Neural progenitor cell (in vitro differentiated cells): Measurements from ENCODE around the gene ZFP36L2. TPM values are rescaled to one million over a fixed set of nuclear protein-coding genes. Genes with fewer than 3 reads are reported as not detected.

ENCODE experiments used
- DNase-seq: peaks from one replicate; pipeline ENCODE4 v3.0.0-alpha.2; 2016; ENCODE audit warnings: low spot score
- H2AFZ ChIP-seq: fragments of 200-600 bp; sonication (generic); replicated peaks from 2 replicates; pipeline ENCODE4 v1.6.1; 2016; ENCODE audit warnings: antibody characterized with exemption
- H3F3A ChIP-seq: fragments of 200-600 bp; sonication (generic); 2 replicates; pipeline ENCODE4 v1.6.1; 2016; ENCODE audit warnings: antibody characterized with exemption, low read depth
- H3K27ac ChIP-seq: fragments of 200-600 bp; sonication (generic); 2 replicates; pipeline ENCODE4 v1.5.1; 2016; ENCODE audit warnings: mild to moderate bottlenecking
- H3K27me3 ChIP-seq: fragments of 200-600 bp; sonication (generic); 2 replicates; pipeline ENCODE4 v1.6.1; 2016; ENCODE audit warnings: mild to moderate bottlenecking, moderate library complexity
- H3K36me3 ChIP-seq: fragments of 200-600 bp; sonication (generic); 2 replicates; pipeline ENCODE4 v1.5.1; 2016
- H3K4me1 ChIP-seq: fragments of 200-600 bp; sonication (generic); 2 replicates; pipeline ENCODE4 v1.6.1; 2016; ENCODE audit warnings: mixed run types
- H3K4me2 ChIP-seq: fragments of 200-600 bp; sonication (generic); 2 replicates; pipeline ENCODE4 v1.6.1; 2016
- H3K4me3 ChIP-seq: fragments of 200-600 bp; sonication (generic); 2 replicates; pipeline ENCODE4 v1.5.1; 2016
- H3K79me2 ChIP-seq: fragments of 200-600 bp; sonication (generic); 2 replicates; pipeline ENCODE4 v1.6.1; 2016; ENCODE audit warnings: low read depth
- H3K9ac ChIP-seq: fragments of 200-600 bp; sonication (generic); 2 replicates; pipeline ENCODE4 v1.6.1; 2016
- H3K9me3 ChIP-seq: fragments of 200-600 bp; sonication (generic); 2 replicates; pipeline ENCODE4 v1.5.1; 2016; ENCODE audit warnings: low read depth
- H4K20me1 ChIP-seq: fragments of 200-600 bp; sonication (generic); 2 replicates; pipeline ENCODE4 v1.6.1; 2016; ENCODE audit warnings: low read depth
- H3K27ac Mint-ChIP-seq: 3 replicates; pipeline ENCODE4 v1.8.0; 2021; ENCODE audit warnings: mixed read lengths
- H3K27me3 Mint-ChIP-seq: 2 replicates; pipeline ENCODE4 v1.8.0; 2022; ENCODE audit warnings: low read depth, mild to moderate bottlenecking, inconsistent platforms, moderate library complexity, mixed read lengths; ENCODE audit not compliant: insufficient read depth
- H3K36me3 Mint-ChIP-seq: 3 replicates; pipeline ENCODE4 v1.8.0; 2021; ENCODE audit warnings: mixed read lengths
- H3K4me1 Mint-ChIP-seq: 3 replicates; pipeline ENCODE4 v1.8.0; 2021; ENCODE audit warnings: mixed read lengths
- H3K4me3 Mint-ChIP-seq: 3 replicates; pipeline ENCODE4 v1.8.0; 2021; ENCODE audit warnings: mild to moderate bottlenecking, moderate library complexity, mixed read lengths
- H3K9me3 Mint-ChIP-seq: 3 replicates; pipeline ENCODE4 v1.8.0; 2020; ENCODE audit warnings: mixed read lengths
- CTCF ChIP-seq: fragments of 200-600 bp; sonication (generic); IDR thresholded peaks from 2 replicates; pipeline ENCODE4 v1.5.1; 2017; ENCODE audit warnings: antibody characterized with exemption, mild to moderate bottlenecking
- EZH2 ChIP-seq: fragments of 200-600 bp; sonication (generic); IDR thresholded peaks from 2 replicates; pipeline ENCODE4 v1.6.1; 2017; ENCODE audit warnings: antibody characterized with exemption, mild to moderate bottlenecking, moderate library complexity
- EZH2phosphoT487 ChIP-seq: fragments of 200-600 bp; sonication (generic); IDR thresholded peaks from 2 replicates; pipeline ENCODE4 v1.6.1; 2017; ENCODE audit warnings: antibody characterized with exemption
- total RNA-seq: library from RNA; depleted of rRNA; stranded (reverse); fragments of >200 nt; gene quantifications from 2 replicates; pipeline ENCODE4 v1.2.3, GENCODE V29; 2015; ENCODE audit warnings: low replicate concordance

The ZFP36L2 gene
- total RNA-seq, 1 donor from 2014 or later, result 13.8 TPM

- Histone ChIP-seq H3K27me3 (no peaks in the 10 kb centered on the region), H4K20me1 (no peaks in the 10 kb centered on the region), H3K27ac (no peak overlapping the region), H2AFZ (no peak overlapping the region), H3K79me2 (no peaks in the 10 kb centered on the region), H3K9ac (no peak overlapping the region), H3F3A (peaks cover 33% of the 10 kb centered on the region), H3K36me3 (no peaks in the 10 kb centered on the region), H3K9me3 (peaks cover 4% of the 10 kb centered on the region), H3K4me2 (peak overlapping the region; percentile 36), H3K4me1 (peaks cover 24% of the 10 kb centered on the region), H3K4me3 (no peak overlapping the region)
- no peak for TF ChIP-seq EZH2
- no peak for TF ChIP-seq EZH2phosphoT487
- TF ChIP-seq CTCF, result no peak
- Mint-ChIP-seq H3K27ac (no peak overlapping the region), H3K9me3 (no peaks in the 10 kb centered on the region), H3K4me3 (no peak overlapping the region), H3K4me1 (peaks cover 32% of the 10 kb centered on the region), H3K36me3 (no peaks in the 10 kb centered on the region), H3K27me3 (peaks cover 9% of the 10 kb centered on the region)
- DNase-seq, result peak; percentile 52
These were observed 46.5 kb downstream of the ZFP36L2 start for GRCh38 chr2:43179942-43180341.

GRCh38 chr2:43178602-43179542 lies 47.5 kb downstream of the ZFP36L2 start:
- no peak for TF ChIP-seq EZH2
- no peak for TF ChIP-seq CTCF
- no peak for TF ChIP-seq EZH2phosphoT487
- H3K36me3 Mint-ChIP-seq, result no peaks in the 10 kb centered on the region
- Histone ChIP-seq H3K79me2 (no peaks in the 10 kb centered on the region), H2AFZ (peak overlapping the region; percentile 12), H3K27me3 (no peaks in the 10 kb centered on the region), H3K4me3 (no peak overlapping the region), H3K27ac (peak overlapping the region; percentile 57), H3K9ac (no peak overlapping the region), H4K20me1 (no peaks in the 10 kb centered on the region), H3K36me3 (no peaks in the 10 kb centered on the region), H3F3A (peaks cover 33% of the 10 kb centered on the region), H3K9me3 (peaks cover 4% of the 10 kb centered on the region), H3K4me1 (peaks cover 24% of the 10 kb centered on the region), H3K4me2 (peak overlapping the region; percentile 36)
- peaks cover 14% of the 10 kb centered on the region for H3K27me3 Mint-ChIP-seq
- H3K4me3 Mint-ChIP-seq, result peak overlapping the region; percentile 52
- peak; percentile 73 for DNase-seq
- no peaks in the 10 kb centered on the region for H3K9me3 Mint-ChIP-seq
- H3K4me1 Mint-ChIP-seq, result peaks cover 42% of the 10 kb centered on the region
- peak overlapping the region; percentile 99 for H3K27ac Mint-ChIP-seq

GRCh38 chr2:43178055-43178598 lies 48.3 kb downstream of the ZFP36L2 start:
- Mint-ChIP-seq H3K4me1 (peaks cover 45% of the 10 kb centered on the region), H3K27me3 (peaks cover 11% of the 10 kb centered on the region), H3K27ac (peak overlapping the region; percentile 99), H3K36me3 (no peaks in the 10 kb centered on the region), H3K9me3 (no peaks in the 10 kb centered on the region), H3K4me3 (no peak overlapping the region)
- Histone ChIP-seq H2AFZ (no peak overlapping the region), H3K27ac (no peak overlapping the region), H3K9me3 (peaks cover 4% of the 10 kb centered on the region), H3K36me3 (no peaks in the 10 kb centered on the region), H3K79me2 (no peaks in the 10 kb centered on the region), H4K20me1 (no peaks in the 10 kb centered on the region), H3K4me2 (peak overlapping the region; percentile 36), H3K4me1 (peaks cover 24% of the 10 kb centered on the region), H3K27me3 (no peaks in the 10 kb centered on the region), H3K4me3 (no peak overlapping the region), H3K9ac (no peak overlapping the region), H3F3A (peaks cover 33% of the 10 kb centered on the region)
- TF ChIP-seq EZH2phosphoT487 (no peak), CTCF (no peak), EZH2 (no peak)
- no peak for DNase-seq
